Caki2 (cell line): Measurements from ENCODE around the gene GMEB1. TPM values are rescaled to one million over a fixed set of nuclear protein-coding genes. Genes with fewer than 3 reads are reported as not detected.
"Not testable (repeated sequence)": the region's sequence is repeated elsewhere in the genome, so short reads cannot be mapped to it uniquely, and the experiment has no call there.

ENCODE experiments used
- DNase-seq: peaks from one replicate; pipeline ENCODE4 v3.0.0-alpha.2; 2015; ENCODE audit warnings: low read depth
- in situ Hi-C: cut with HindIII; loops from 2 replicates; pipeline ENCODE4 v1.10.0; 2016; ENCODE audit warnings: low sequenced_read_pairs, low pct_unique_long_range_greater_than_20kb, mixed read lengths
- total RNA-seq: library from RNA; depleted of rRNA; stranded (reverse); fragments of >200 nt; shearing (Covaris generic); gene quantifications from 2 replicates; pipeline ENCODE4 v1.2.3, GENCODE V29; 2014; ENCODE audit warnings: low replicate concordance; rRNA removed

Gene GMEB1
- 6.7 and 7.6 TPM in 2 replicates for total RNA-seq

GRCh38 chr1:28668191-28668955 lies at the start of gene GMEB1:
TSS of gene GMEB1 (plus strand) at chr1:28668784. CDS start at chr1:28683613, 14,829 bp downstream.
- in situ Hi-C loops, result no loop called here
- DNase-seq, result peak; percentile 74

- DNase-seq, result no peak
- in situ Hi-C loops, result no loop called here
Observed at GRCh38 chr1:28631713-28632112, 36.9 kb upstream of the GMEB1 start.

GRCh38 chr1:28632560-28632959 lies 36.0 kb upstream of the GMEB1 start:
- DNase-seq, result no peak
- in situ Hi-C loops, result no loop called here

- in situ Hi-C loops, result no loop called here
- peak; percentile 10 for DNase-seq
Observed at GRCh38 chr1:28640766-28641165, 27.8 kb upstream of the GMEB1 start.

GRCh38 chr1:28642056-28642846 lies 26.3 kb upstream of the GMEB1 start:
- DNase-seq, result no peak
- in situ Hi-C loops, result no loop called here

GRCh38 chr1:28642847-28643635 lies 25.5 kb upstream of the GMEB1 start, which contains the start of gene TAF12:
TSS of gene TAF12 (minus strand) at chr1:28643067. CDS start at chr1:28622081, 20,986 bp downstream.
- in situ Hi-C loops, result no loop called here
- peak; percentile 98 for DNase-seq

GRCh38 chr1:28644494-28644893 lies 24.1 kb upstream of the GMEB1 start:
- in situ Hi-C loops, result no loop called here
- no peak for DNase-seq

- in situ Hi-C loops, DNase-seq: not testable (repeated sequence)
Observed at GRCh38 chr1:28645406-28645805, 23.2 kb upstream of the GMEB1 start.

GRCh38 chr1:28646040-28646439 lies 22.5 kb upstream of the GMEB1 start:
- no peak for DNase-seq
- in situ Hi-C loops, result no loop called here

GRCh38 chr1:28648008-28648473 lies 20.5 kb upstream of the GMEB1 start:
- peak; percentile 96 for DNase-seq
- in situ Hi-C loops, result no loop called here

- in situ Hi-C loops, result no loop called here
- DNase-seq, result peak; percentile 99
Observed at GRCh38 chr1:28648474-28649198, 19.9 kb upstream of the GMEB1 start, which contains the start of gene RNU11. TSS of gene RNU11 (plus strand) at chr1:28648600.

- DNase-seq, in situ Hi-C loops: not testable (repeated sequence)
Observed at GRCh38 chr1:28653063-28653462, 15.5 kb upstream of the GMEB1 start.

- DNase-seq, in situ Hi-C loops: not testable (repeated sequence)
Observed at GRCh38 chr1:28653870-28654269, 14.7 kb upstream of the GMEB1 start.

- in situ Hi-C loops, DNase-seq: not testable (repeated sequence)
Observed at GRCh38 chr1:28655448-28656311, 12.9 kb upstream of the GMEB1 start.

GRCh38 chr1:28656335-28656734 lies 12.2 kb upstream of the GMEB1 start:
- in situ Hi-C loops, result no loop called here
- no peak for DNase-seq

GRCh38 chr1:28663871-28664470 lies 4.6 kb upstream of the GMEB1 start:
- no peak for DNase-seq
- in situ Hi-C loops, result no loop called here
